ENCODE measurements around the gene JAKMIP2.
"Not testable (repeated sequence)": the region's sequence is repeated elsewhere in the genome, so short reads cannot be mapped to it uniquely, and the experiment has no call there.

The JAKMIP2 gene

DNA sequence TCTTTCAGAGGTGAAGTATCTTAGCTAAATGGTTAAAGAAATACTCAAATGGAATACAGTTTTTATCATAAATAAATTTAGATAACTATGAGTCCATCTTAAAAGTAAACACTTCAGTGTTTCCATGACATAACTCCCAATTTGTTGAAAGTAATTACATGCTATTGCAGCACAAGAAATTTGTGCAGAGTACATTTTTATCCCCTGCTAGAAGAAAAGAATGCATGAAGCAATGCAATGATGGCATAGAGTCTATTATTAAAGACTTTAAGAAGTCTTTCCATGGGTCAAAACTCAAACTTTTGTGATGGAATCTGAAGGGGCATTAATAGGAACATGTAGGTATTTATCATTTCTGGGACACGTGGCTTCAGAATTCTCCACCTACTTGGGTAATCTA lies 166.1 kb downstream of the JAKMIP2 start:
- DNase-seq (ENCODE audit: low read depth in 1 of 2, low spot score in 1 of 2): no peak

DNA sequence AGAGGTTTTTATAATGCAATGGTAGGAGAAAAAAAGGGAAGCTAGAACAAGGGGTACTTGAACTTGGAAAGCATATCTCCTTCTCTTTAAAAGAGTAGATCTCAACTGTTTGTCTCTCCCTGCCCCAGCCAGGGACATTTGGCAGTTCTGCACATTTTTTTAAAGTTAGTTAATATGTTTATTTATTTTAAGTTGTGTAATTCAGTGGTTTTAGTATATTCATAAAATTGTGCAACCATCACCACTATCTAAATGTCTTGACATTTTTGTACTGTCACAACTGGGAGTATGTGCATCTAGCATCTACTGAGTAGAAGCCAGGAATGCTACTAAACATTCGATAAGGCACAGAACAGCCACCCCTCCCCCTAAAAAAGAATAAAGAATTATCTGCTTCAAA lies 169.2 kb downstream of the JAKMIP2 start:
- no peak for DNase-seq (ENCODE audit: low read depth in 1 of 2, low spot score in 1 of 2)

DNA sequence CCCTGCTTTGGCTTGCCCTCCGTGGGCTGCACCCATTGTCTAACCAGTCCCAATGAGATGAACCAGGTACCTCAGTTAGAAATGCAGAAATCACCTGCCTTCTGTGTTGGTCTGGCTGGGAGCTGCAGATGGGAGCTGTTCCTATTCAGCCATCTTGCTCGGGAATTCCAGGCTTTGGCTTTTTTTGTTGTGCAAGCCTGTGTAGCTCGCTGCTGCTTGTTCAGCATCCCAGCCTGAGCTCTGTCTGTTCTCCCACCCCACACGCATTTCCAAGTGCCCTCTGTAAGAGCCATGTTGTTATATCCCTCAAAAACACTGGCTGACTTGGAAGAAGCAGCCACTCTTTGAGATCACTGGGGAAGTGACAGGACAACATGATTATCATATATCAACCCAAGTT lies 171.0 kb downstream of the JAKMIP2 start:
- no peak for DNase-seq (ENCODE audit: low read depth in 1 of 2, low spot score in 1 of 2)

DNA sequence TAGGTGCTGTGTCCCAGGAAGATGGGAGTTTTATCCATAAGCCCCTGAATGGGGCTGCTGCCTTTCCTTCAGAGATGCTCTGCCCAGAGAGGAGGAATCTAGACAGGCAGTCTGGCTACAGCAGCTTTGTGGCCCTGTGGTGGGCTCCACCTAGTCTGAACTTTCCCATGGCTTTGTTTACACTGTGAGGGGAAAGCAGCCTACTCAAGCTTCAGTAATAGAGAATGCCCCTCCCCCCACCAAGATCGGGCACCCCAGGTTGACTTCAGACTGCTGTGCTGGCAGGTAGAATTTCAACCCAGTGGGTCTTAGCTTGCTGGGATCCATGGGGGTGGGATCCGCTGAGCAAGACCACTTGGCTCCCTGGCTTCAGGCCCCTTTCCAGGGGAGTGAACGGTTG lies 171.7 kb downstream of the JAKMIP2 start:
- DNase-seq (ENCODE audit: low read depth in 1 of 2, low spot score in 1 of 2): no peak

DNA sequence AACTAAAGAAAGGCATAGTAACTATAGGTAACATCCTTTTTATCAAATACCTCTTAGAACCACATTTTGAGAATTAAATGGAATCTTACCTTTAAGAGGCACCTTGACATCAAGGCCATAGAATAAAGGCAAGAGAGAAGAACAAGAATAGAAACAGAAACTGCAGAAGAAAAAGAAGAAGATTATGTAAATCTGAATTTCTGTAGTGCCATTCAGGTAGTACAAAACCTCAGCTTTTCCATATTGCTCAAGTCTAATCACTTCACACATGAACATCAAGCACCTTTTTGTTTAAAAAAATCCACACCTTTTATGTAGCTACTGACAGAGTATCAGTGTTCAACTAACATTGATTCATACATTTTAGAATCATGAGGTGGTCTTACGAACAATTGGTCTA lies 180.9 kb downstream of the JAKMIP2 start:
- no peak for DNase-seq (ENCODE audit: low read depth in 1 of 2, low spot score in 1 of 2)

DNA sequence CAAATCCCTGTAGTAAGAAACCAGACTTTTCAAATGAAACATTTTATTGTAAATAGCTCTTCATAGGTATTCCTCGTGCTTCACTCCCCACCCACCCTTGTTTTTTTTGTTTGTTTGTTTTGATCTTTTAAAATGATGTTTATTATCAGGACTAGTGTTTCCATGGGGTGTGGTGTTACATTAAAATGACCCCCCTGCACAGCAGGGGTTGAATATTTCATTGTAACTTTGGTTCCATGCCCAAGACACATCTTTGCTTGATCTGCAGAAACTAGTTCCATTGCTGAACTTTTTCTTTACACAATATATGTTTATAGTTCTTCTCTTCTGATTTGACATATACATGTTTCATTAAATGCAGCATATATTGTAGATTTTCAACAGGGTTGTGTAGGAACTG lies 191.4 kb downstream of the JAKMIP2 start:
- DNase-seq (ENCODE audit: low read depth in 1 of 2, low spot score in 1 of 2): no peak

DNA sequence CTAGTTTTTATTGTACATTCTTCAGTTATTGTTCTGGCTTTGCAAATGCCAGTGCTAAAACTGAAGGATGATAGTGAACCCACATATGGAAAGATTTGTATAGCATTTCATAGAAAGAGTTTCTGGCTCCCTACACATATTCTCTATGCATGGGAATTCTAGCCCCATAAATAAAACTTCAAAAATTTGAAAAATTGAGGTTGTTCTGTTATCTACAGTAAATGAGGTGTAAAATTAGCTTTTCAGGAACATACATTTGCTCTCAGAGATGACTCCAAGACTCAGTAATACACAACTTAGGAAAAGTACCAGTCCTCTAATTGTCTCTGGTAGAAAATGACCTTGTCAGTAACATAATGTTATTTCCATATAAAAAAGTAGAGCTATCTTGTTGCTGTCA lies 192.4 kb downstream of the JAKMIP2 start:
- DNase-seq (ENCODE audit: low read depth in 1 of 2, low spot score in 1 of 2): no peak

DNA sequence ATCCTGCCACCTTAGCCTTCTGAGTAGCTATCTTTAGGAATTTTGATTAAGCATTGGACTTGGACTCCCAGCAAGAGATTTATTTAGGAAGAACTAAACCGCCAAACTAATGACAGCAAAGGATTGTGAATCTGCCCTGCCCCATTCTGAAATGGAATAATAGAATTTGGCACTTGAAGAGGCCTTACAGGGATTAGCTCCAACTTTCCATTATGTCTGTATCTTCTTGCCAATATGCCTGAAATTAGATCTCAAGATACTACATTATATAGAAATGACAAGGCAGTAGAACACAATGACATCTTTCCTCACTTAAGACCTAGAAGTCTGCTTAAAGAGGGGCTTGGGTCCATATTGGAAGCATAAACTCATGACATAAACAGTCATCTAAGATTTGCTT lies 195.7 kb downstream of the JAKMIP2 start:
- DNase-seq (ENCODE audit: low read depth in 1 of 2, low spot score in 1 of 2): no peak

DNA sequence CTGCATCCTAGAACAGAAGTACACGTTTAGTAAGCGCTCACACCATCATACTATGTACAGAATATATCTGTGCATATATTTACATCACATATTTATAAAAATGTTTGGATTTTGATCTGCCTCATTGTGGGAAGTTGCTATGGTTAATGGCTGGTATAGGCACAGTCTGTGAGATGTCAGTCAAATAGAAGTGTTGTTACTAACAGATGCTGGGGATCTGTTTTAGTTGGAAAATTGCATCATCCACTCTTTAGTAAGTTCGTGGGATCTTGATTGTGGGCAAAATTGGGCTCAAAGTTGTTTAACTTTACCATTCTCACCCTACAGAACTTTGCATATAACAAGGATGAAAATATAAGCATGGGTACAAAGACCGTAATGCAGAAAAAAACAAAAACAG lies 196.3 kb downstream of the JAKMIP2 start:
- no peak for DNase-seq (ENCODE audit: low read depth in 1 of 2, low spot score in 1 of 2)

DNA sequence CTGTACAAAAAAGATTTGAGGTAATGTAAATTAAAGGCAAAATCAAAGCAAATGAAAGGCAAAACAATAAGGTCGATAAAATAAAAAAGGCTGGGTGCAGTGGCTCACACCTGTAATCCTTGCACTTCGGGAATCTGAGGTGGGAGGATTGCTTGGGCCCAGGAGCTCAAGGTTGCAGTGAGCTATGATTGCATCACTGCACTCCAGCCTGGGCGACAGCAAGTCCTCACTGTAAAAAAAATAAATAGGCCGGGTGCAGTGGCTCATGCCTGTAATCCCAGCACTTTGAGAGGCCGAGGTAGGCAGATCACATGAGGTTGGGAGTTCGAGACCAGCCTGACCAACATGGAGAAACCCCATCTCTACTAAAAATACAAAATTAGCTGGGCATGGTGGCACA lies 200.3 kb downstream of the JAKMIP2 start:
- DNase-seq (ENCODE audit: low read depth in 1 of 2, low spot score in 1 of 2): not testable (repeated sequence)

DNA sequence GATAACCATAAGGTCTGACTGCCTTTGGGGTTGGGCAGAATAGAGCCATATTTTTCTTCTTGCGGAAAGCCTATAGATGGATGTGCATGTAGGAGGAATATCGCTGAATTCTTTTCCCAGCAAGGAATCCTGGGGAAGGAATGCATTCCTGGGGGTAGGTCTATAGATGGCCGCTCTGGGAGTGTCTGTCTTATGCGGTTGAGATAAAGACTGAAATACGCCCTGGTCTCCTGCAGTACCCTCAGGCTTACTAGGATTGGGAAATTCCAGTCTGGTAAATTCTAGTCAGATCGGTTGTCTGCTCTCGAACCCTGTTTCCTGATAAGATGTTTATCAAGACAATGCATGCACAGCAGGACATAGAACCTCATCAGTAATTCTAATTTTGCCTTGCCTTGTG lies 202.1 kb downstream of the JAKMIP2 start:
- not testable (repeated sequence) for DNase-seq (ENCODE audit: low read depth in 1 of 2, low spot score in 1 of 2)

DNA sequence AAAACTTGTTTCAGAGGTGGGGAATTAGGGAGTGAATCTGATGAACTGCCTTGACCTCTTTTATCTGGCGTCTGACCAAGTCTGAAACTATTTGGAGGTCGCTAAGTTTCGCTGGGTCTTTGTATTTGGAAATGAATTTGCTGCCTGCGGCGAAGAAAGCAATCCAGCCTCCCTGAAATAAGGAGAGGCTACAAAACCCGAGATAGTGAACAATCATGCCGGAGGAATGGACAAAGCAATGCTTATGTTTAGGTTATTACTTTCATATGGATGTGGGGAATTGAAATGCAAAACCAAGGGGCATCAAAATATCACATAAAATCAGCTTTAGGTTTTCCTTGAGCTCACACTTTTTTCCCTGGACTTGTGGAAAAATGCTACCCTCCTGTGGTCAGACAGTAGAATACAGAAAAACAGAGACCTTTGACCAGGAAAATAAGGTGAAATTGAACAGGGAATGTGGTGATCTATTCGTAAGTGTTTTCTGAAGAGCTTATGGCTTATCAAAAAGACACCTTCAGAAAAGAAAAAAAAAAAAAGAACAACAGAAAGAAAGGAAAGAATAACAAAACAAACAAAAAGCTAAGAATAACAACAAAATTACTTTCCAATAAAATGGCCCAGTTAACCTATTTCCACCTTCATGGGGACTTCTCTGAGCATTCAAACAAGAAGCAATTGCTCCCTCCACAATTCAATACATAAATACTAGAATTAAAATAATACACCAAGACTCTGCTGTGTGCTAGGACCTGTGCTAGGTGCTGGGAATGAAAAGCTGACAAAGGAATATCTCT lies 204.1 kb downstream of the JAKMIP2 start:
- no peak for DNase-seq (ENCODE audit: low read depth in 1 of 2, low spot score in 1 of 2)

DNA sequence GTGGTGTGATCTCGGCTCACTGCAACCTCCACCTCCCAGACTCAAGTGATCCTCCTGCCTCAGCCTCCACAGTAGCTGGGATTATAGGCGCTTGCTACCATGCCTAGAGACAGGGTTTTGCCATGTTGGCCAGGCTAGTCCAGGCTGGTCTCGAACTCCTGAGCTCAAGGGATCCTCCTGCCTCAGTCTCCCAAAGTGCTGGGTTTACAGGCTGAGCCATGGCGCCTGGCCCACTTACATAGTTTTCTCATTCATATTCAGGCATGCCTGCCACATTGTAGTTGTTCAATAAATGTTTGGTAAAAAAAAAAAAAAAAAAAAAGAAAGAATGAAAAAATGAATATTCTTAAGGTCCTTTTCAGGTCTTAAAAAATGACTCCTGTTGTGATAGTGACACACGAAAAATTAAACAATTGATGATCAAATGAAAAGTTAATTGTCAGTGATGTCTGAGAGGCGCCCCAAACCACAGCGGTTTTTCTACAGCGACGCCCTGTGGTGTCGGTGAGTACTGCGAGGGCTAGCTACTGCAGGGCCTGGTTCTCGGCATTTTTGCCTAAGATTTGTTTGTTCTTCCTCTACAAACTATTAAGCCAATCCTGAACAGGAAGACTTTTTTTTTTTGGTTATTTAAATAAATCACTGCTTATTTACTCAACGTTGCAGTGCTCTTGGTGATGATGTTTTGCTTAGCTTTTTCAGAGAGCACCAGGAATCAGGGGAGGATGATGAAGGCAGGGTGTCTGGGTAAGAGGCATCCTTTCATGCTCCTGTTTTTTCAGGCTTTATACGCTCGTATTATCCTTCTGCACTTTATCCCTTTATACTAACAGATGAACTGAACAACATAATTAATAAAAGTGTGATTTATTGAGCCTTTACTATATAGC lies 205.6 kb downstream of the JAKMIP2 start:
- no peak for DNase-seq (ENCODE audit: low read depth in 1 of 2, low spot score in 1 of 2)

DNA sequence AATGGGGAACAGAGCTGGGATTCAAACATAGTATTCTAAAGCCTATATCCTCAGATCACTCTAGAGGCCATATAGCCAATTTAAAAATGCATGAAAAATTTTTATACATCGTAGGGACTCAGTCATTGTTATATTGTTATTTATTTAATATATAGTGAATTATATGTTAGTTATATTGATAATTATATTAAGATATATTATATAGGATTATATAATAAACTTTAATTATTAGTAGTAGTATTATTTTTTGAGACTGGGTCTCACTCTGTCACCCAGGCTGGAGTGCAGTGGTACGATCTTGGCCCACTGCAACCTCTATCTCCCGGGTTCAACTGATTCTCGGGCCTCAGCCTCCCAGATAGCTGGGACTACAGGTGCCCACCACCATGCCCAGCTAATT lies 206.9 kb downstream of the JAKMIP2 start:
- no peak for DNase-seq (ENCODE audit: low read depth in 1 of 2, low spot score in 1 of 2)

DNA sequence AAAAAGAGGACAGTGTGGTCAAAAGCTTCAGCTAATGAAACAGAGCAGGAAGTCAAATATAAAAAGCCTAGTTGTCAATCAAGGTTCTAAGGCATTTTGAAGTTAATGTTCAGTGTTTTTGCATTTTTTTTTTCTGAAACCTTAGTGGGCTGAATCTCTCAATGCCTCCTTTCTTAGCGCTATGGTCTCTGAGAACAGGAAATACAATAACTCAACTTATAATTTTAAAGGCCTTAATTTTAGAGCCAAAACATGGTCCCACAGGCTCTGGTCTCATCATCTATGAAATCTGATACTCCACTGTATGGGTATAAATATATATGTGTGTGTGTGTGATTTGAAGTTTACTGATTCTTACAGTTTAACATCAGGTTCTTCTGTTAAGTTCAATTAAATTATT lies 209.3 kb downstream of the JAKMIP2 start:
- DNase-seq (ENCODE audit: low read depth in 1 of 2, low spot score in 1 of 2): no peak

DNA sequence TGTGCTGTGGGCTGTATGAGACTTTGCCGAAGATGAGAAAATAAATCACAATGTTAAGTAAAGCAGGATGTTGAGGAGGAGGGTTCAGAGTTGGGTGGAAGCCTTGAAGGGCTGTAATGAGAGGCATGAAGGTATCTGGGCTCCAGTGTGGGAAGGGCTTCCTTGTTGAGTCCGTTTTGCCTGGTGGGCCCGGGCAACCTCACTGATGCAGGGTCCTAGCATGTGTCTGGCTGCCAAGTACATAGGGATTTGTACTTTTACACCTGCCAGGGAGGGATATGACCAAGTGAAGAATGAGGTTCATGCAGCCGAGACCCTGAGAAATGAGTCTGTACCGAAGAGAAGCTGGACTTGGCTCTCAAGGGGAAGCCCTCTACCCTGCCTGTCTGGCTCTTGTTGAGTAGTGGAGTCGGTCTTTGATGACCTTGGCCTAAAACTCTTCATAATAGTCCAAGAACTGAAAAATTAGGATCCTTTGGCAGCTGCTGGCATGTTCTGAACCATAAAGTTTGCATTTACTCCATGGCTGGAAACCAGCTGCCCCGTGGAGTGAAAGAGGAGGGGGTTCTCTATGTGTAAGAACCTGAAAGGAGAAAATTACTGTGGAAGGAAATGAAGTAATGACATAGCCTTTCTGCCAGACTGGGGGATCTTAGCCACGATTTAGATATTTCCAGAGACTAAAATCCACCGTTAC lies 213.7 kb downstream of the JAKMIP2 start:
- DNase-seq (ENCODE audit: low read depth in 1 of 2, low spot score in 1 of 2): no peak

DNA sequence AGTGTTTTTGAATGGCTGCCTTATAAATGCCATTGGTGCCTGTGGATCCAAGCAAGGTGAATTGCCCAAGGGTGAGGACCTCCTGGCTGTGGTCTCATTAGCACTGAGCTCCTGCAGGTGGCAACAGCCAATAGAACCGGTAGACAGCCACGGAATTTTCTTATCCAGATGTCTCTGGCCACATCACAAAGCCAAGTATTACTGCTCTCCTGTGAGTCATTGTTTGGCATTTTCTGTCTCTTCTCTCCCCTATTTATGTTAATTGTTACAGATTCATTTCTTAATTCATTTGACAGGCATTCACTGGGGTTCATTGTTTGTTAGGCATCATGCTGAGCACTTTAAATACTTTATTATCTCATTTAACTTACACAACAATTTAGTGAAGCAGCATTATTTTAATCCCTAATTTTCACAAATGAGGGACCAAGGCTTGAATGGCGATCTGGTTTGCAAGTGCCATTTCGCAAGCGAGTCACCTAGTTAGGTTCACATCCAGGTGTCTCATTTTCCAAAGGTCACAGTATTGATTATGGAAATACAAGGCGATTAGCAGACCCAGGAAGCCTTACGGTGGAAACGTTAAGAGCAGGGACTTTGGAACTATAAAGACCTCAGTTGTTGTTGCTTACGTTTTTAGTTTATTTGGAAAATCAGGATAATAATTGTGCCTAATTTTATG lies 214.5 kb downstream of the JAKMIP2 start:
- no peak for DNase-seq (ENCODE audit: low read depth in 1 of 2, low spot score in 1 of 2)

DNA sequence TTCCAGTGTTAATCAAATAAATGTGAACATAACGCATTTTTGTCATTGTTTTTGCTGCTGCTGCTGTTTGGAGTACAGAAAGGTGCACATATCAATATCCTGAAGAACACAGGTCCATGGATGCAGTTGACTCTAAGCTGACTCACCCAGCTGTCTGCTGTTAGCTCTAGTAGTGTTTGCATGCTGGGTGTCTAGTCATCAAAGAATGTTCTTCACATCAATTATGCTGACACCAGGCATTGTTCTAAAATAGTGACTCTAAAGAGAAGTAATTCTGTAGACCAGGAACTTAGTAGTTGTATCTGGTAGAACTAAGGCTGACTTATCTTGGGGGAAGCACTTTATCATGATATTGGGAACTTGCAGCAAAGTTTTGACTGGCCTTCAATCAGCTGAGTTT lies 217.0 kb downstream of the JAKMIP2 start:
- no peak for DNase-seq (ENCODE audit: low read depth in 1 of 2, low spot score in 1 of 2)

DNA sequence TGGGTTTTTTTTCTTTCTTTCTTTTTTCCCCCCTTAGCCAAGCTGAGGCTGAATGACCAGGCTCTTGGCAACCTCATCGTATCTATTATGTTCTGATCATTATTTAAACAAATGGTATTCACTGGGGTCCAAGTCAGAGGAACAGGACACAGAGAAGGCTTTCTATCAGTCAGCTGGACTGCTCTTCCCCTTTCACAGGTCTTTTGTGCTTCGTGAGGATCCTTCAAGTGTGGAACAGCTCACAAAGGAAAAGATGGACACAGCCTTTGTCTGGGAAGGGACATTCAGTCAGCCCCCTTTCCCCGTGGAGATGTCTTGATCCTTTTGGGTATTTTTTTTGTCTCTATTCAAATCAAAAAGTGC lies 218.4 kb downstream of the JAKMIP2 start:
- no peak for DNase-seq (ENCODE audit: low read depth in 1 of 2, low spot score in 1 of 2)

DNA sequence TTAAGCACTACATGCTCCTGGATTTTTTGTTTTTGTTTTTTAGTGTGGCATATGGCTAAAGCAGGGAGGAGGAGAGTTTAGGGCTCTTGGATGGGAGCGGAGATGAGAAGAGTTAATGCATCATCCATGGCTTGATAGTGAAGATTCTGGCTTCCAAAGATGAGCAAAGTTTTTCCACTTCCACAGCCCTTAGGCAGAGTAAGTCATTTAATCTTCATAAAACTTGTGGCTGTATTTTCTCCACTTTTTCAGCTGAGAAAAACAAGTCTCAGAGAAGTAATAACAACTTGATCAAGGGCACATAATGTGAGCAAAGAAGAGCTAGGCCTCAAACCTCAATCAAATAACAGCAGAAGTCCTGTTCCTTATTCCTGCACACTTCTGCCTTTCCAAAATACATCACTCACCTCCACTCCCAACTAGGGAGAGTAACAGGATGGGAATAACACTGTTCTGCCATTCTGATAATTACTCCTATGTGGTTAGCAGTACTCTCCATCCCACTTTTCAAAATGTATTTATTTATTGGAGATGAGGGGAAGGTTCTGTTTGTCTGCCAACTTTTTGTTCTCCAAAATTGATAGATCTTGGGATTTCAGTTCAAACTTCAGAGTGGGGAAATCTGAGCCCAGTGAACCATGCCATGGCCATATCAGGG lies 218.9 kb downstream of the JAKMIP2 start:
- no peak for DNase-seq (ENCODE audit: low read depth in 1 of 2, low spot score in 1 of 2)

DNA sequence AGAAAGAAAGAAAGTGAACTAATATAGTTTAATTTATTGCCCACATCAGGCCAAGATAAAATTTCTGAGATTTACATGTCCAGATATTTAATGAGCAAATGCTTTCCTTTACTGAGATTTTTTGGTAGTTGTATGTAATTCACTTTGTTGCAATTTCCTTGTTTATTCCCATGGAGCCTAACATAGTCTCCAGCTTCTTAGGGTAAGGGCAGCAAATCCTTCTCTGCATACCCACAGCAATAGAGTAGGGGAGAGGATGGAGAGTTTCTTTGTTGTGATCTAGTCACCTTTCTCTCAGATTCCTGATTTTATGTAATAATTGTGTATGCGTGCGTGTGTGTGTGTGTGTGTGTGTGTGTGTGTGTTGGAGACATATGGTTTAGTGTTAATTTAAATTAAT lies 221.1 kb downstream of the JAKMIP2 start:
- no peak for DNase-seq (ENCODE audit: low read depth in 1 of 2, low spot score in 1 of 2)
